Measurements from ENCODE around the gene OBSCN.

- TF ChIP-seq, protein P1, sequence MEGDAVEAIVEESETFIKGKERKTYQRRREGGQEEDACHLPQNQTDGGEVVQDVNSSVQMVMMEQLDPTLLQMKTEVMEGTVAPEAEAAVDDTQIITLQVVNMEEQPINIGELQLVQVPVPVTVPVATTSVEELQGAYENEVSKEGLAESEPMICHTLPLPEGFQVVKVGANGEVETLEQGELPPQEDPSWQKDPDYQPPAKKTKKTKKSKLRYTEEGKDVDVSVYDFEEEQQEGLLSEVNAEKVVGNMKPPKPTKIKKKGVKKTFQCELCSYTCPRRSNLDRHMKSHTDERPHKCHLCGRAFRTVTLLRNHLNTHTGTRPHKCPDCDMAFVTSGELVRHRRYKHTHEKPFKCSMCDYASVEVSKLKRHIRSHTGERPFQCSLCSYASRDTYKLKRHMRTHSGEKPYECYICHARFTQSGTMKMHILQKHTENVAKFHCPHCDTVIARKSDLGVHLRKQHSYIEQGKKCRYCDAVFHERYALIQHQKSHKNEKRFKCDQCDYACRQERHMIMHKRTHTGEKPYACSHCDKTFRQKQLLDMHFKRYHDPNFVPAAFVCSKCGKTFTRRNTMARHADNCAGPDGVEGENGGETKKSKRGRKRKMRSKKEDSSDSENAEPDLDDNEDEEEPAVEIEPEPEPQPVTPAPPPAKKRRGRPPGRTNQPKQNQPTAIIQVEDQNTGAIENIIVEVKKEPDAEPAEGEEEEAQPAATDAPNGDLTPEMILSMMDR (IDR thresholded peaks at IDR 0.05) = no peak
- TF ChIP-seq POLR2A (IDR thresholded peaks at IDR 0.05) = no peak
Measured at GRCh38 chr1:228364706-228365213, 156.9 kb downstream of the OBSCN start.
